Measurements from ENCODE around the gene AQP12B. TPM values are rescaled to one million over a fixed set of nuclear protein-coding genes. Genes with fewer than 3 reads are reported as not detected.

AQP12B gene
- total RNA-seq, 1 experiment from 2014 or later = not detected

DNA sequence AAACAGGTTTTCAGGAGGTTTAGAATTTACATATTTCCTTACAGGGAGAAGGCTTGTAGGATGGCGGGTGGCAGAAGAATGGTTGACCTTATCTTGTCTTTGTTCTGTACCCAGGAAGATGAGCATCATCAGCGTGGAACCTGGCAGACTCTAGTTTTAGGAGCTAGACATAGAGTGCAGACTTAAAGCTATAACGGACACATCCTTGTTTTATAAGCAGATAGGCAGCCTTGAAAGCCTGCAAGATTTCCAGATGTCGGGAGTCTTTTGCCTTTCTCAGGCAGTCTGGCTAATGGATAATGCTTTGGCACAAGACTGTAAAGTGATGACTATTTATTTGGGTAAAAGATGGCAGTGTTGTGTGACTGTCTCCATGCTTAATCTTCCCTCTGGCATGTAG lies 11.7 kb downstream of the AQP12B start:
- no peaks in the 10 kb centered on the region for H3K4me1 ChIP-seq
- peaks cover 13% of the 10 kb centered on the region for H3K27me3 Mint-ChIP-seq (ENCODE audit: insufficient read depth, unreplicated experiment)
- CTCF ChIA-PET = no interaction called here

DNA sequence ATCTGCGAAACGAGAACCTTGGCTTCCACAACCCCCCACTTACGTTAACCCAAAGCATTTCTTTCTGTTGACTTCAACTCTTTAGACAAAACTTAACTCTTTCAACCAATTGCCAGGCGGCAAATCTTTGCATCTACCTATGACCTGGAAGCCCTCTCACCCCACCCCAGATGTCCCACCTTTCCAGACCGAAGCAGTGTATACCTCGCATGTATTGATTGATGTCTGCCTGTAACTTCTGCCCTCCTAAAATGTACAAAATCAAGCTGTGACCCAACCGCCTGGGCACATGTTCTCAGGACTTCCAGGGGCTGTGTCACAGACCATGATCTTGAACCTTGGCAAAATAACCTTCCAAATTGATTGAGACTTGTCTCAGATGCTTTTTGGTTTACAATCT lies 12.3 kb downstream of the AQP12B start:
- ChIA-PET CTCF (no interaction called here), POLR2A (interaction anchor here (0.6 kb wide), 1 partner anchor 723 kb away, joined by 3 read pairs; no protein-coding TSS in a partner anchor)
- BruUV-seq (replicated peaks) = no TSS peak
- DNase-seq = no peak
- H3K27me3 Mint-ChIP-seq (ENCODE audit: insufficient read depth, unreplicated experiment) = peaks cover 13% of the 10 kb centered on the region
- Histone ChIP-seq H3K36me3 (ENCODE audit: control insufficient read depth, insufficient read depth, low read length) (no peaks in the 10 kb centered on the region), H3K4me1 (no peaks in the 10 kb centered on the region), H3K27me3 (replicated peaks; ENCODE audit: control insufficient read depth, insufficient read depth, low read length) (no peaks in the 10 kb centered on the region), H3K4me3 (ENCODE audit: low read depth, low read length) (no peak overlapping the region), H3K9me3 (no peaks in the 10 kb centered on the region)
- no peak for TF ChIP-seq CTCF (IDR thresholded peaks at IDR 0.05; ENCODE audit: insufficient read depth in 1 of 2, low read depth in 1 of 2, low read length in 1 of 2, severe bottlenecking in 1 of 2, unreplicated experiment in 1 of 2)
- no peaks in the 10 kb centered on the region for H3K36me3 Mint-ChIP-seq (ENCODE audit: insufficient read depth, unreplicated experiment)
- intact Hi-C loops (cut with micrococcal nuclease; ENCODE audit: unreplicated experiment) = no loop called here
- no peak overlapping the region for H3K4me3 Mint-ChIP-seq (ENCODE audit: unreplicated experiment)
- H3K4me1 Mint-ChIP-seq (ENCODE audit: low read depth, unreplicated experiment) = no peaks in the 10 kb centered on the region
- H3K9me3 Mint-ChIP-seq (ENCODE audit: unreplicated experiment) = no peaks in the 10 kb centered on the region
- H3K27ac Mint-ChIP-seq (ENCODE audit: unreplicated experiment) = no peak overlapping the region

More for the DNA sequence above, 11.7 kb downstream of the AQP12B start:
- no peak for TF ChIP-seq CTCF (IDR thresholded peaks at IDR 0.05; ENCODE audit: insufficient read depth in 1 of 2, low read depth in 1 of 2, low read length in 1 of 2, severe bottlenecking in 1 of 2, unreplicated experiment in 1 of 2)
- Mint-ChIP-seq H3K4me1 (ENCODE audit: low read depth, unreplicated experiment) (no peaks in the 10 kb centered on the region), H3K27ac (ENCODE audit: unreplicated experiment) (no peak overlapping the region), H3K9me3 (ENCODE audit: unreplicated experiment) (no peaks in the 10 kb centered on the region), H3K36me3 (ENCODE audit: insufficient read depth, unreplicated experiment) (no peaks in the 10 kb centered on the region), H3K4me3 (ENCODE audit: unreplicated experiment) (no peak overlapping the region)
- no TSS peak for BruUV-seq (replicated peaks)
- no peaks in the 10 kb centered on the region for H3K27me3 ChIP-seq (replicated peaks; ENCODE audit: control insufficient read depth, insufficient read depth, low read length)
- H3K9me3 ChIP-seq = no peaks in the 10 kb centered on the region
- no peak for DNase-seq
- H3K4me3 ChIP-seq (ENCODE audit: low read depth, low read length) = no peak overlapping the region
- POLR2A ChIA-PET = interaction anchor here (0.6 kb wide), 1 partner anchor 722 kb away, joined by 3 read pairs; no protein-coding TSS in a partner anchor
- intact Hi-C loops (cut with micrococcal nuclease; ENCODE audit: unreplicated experiment) = no loop called here
- H3K36me3 ChIP-seq (ENCODE audit: control insufficient read depth, insufficient read depth, low read length) = no peaks in the 10 kb centered on the region

- ChIA-PET CTCF (no interaction called here), POLR2A (no interaction called here)
- no TSS peak for BruUV-seq (replicated peaks)
- Mint-ChIP-seq H3K4me1 (ENCODE audit: low read depth, unreplicated experiment) (no peaks in the 10 kb centered on the region), H3K9me3 (ENCODE audit: unreplicated experiment) (no peaks in the 10 kb centered on the region), H3K27me3 (ENCODE audit: insufficient read depth, unreplicated experiment) (peaks cover 10% of the 10 kb centered on the region), H3K4me3 (ENCODE audit: unreplicated experiment) (no peak overlapping the region), H3K36me3 (ENCODE audit: insufficient read depth, unreplicated experiment) (no peaks in the 10 kb centered on the region), H3K27ac (ENCODE audit: unreplicated experiment) (no peak overlapping the region)
- no peaks in the 10 kb centered on the region for H3K9me3 ChIP-seq
- no peak for DNase-seq
- TF ChIP-seq CTCF (IDR thresholded peaks at IDR 0.05; ENCODE audit: insufficient read depth in 1 of 2, low read depth in 1 of 2, low read length in 1 of 2, severe bottlenecking in 1 of 2, unreplicated experiment in 1 of 2) = no peak
- intact Hi-C loops (cut with micrococcal nuclease; ENCODE audit: unreplicated experiment) = no loop called here
- no peak overlapping the region for H3K4me3 ChIP-seq (ENCODE audit: low read depth, low read length)
- no peaks in the 10 kb centered on the region for H3K36me3 ChIP-seq (ENCODE audit: control insufficient read depth, insufficient read depth, low read length)
- H3K4me1 ChIP-seq = no peaks in the 10 kb centered on the region
- H3K27me3 ChIP-seq (replicated peaks; ENCODE audit: control insufficient read depth, insufficient read depth, low read length) = no peaks in the 10 kb centered on the region
Measured at GRCh38 chr2:240664622-240665021, 18.1 kb downstream of the AQP12B start.
